Left lung (tissue), 14 donors: ENCODE data around the gene OR10Z1. TPM values are rescaled to one million over a fixed set of nuclear protein-coding genes. Genes with fewer than 3 reads are reported as not detected.

Experiments
- ATAC-seq: fragments of 200-7000 bp; cut with Tn5 transposase; one replicate; pipeline ENCODE4 v1.9.1; 2020; ENCODE audit warnings: moderate library complexity
- DNase-seq, 4 donors: peaks; one replicate each; pipeline ENCODE4 v3.0.0-alpha.2; 2013 to 2020
- H3K27ac ChIP-seq, 2 donors: fragments of 200-600 bp; sonication (generic) in 1 of 2; one replicate each; pipeline versions ENCODE4 v1.5.0 to v1.8.0; 2020 to 2021
- H3K27me3 ChIP-seq, 2 donors: fragments of 200-600 bp; sonication (generic) in 1 of 2; one replicate each; pipeline versions ENCODE4 v1.5.0 to v1.8.0; 2020 to 2021
- H3K36me3 ChIP-seq, 2 donors: fragments of 200-600 bp; sonication (generic) in 1 of 2; one replicate each; pipeline versions ENCODE4 v1.5.0 to v1.8.0; 2020 to 2021
- H3K4me1 ChIP-seq, 2 donors: fragments of 200-600 bp; one replicate each; pipeline ENCODE4 v1.8.0; 2021
- H3K4me3 ChIP-seq, 2 donors: fragments of 200-600 bp; sonication (generic) in 1 of 2; one replicate each; pipeline versions ENCODE4 v1.5.0 to v1.8.0; 2020 to 2021; ENCODE audit warnings: mild to moderate bottlenecking in 1 of 2
- H3K9me3 ChIP-seq, 2 donors: fragments of 200-600 bp; sonication (generic) in 1 of 2; one replicate each; pipeline versions ENCODE4 v1.5.0 to v1.8.0; 2020 to 2021
- intact Hi-C, 2 donors: fragments of 100-400 bp; cut with DNase I; formaldehyde crosslinking; loops; one replicate each; pipeline versions ENCODE4 v1.11.2 to v1.14.2; 2022
- long read RNA-seq, 12 donors: library from polyadenylated mRNA in 2 of 12; unstranded in 2 of 12; transcript quantifications; one replicate each; pipeline ENCODE4 v2.0.0 and lab custom pipeline, GENCODE V29; 2019 to 2026
- polyA plus RNA-seq, 6 donors: library from polyadenylated mRNA; unstranded; fragments of 120-200 nt; gene quantifications; one replicate each; pipeline ENCODE4 v1.2.1, GENCODE V29; 2013; ENCODE audit not compliant: insufficient read length in 6 of 6
- total RNA-seq, 2 donors: library from RNA; stranded (reverse); fragmentation: NEBNext Ultra II Directional; extraction: Animal tissue kit (Norgen Biotek cat#: 25700); gene quantifications; one replicate each; pipeline ENCODE4 v1.2.1, GENCODE V29; 2021
- TF ChIP-seq, protein P1 (sequence below), 2 donors: fragments of 200-600 bp; sonication (generic) in 1 of 2; IDR thresholded peaks; one replicate each; pipeline versions ENCODE4 v1.5.0 to v1.8.0; 2021; ENCODE audit warnings: antibody characterized with exemption in 2 of 2
- donor health status: DM: no; HTN: yes; CAD: no.
- donor health status: DM: no; HTN: no; CAD: no.

OR10Z1 gene, protein sequence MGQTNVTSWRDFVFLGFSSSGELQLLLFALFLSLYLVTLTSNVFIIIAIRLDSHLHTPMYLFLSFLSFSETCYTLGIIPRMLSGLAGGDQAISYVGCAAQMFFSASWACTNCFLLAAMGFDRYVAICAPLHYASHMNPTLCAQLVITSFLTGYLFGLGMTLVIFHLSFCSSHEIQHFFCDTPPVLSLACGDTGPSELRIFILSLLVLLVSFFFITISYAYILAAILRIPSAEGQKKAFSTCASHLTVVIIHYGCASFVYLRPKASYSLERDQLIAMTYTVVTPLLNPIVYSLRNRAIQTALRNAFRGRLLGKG
- not detected for total RNA-seq
- under 1 TPM; 0.17 to 0.38 (median 0.23) TPM for polyA plus RNA-seq
- long read RNA-seq, donor 1 = 0 reads
- long read RNA-seq, donor 2 = 0 reads
- long read RNA-seq, donor 3 = 0 reads
- long read RNA-seq, donor 4 = 0 reads
- long read RNA-seq, donor 5 = 0 reads
- long read RNA-seq, donor 6 = 0 reads
- long read RNA-seq, donor 7 = 0 reads
- long read RNA-seq, donor 8 = 0 reads
- long read RNA-seq, donor 9 = 0 reads
- long read RNA-seq, donor 10 = 0 reads
- long read RNA-seq, donor 11 = 0 reads
- long read RNA-seq, donor 12 = 0 reads

GRCh38 chr1:158604968-158605367 is at the start of gene OR10Z1:
Gene OR10Z1 (plus strand): TSS chr1:158605268. CDS start chr1:158606439, 1,171 bp downstream.
- no peaks in the 10 kb centered on the region for H3K4me1 ChIP-seq
- TF ChIP-seq, protein P1, sequence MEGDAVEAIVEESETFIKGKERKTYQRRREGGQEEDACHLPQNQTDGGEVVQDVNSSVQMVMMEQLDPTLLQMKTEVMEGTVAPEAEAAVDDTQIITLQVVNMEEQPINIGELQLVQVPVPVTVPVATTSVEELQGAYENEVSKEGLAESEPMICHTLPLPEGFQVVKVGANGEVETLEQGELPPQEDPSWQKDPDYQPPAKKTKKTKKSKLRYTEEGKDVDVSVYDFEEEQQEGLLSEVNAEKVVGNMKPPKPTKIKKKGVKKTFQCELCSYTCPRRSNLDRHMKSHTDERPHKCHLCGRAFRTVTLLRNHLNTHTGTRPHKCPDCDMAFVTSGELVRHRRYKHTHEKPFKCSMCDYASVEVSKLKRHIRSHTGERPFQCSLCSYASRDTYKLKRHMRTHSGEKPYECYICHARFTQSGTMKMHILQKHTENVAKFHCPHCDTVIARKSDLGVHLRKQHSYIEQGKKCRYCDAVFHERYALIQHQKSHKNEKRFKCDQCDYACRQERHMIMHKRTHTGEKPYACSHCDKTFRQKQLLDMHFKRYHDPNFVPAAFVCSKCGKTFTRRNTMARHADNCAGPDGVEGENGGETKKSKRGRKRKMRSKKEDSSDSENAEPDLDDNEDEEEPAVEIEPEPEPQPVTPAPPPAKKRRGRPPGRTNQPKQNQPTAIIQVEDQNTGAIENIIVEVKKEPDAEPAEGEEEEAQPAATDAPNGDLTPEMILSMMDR (IDR thresholded peaks at IDR 0.05) = no peak
- H3K9me3 ChIP-seq = no peaks in the 10 kb centered on the region
- H3K36me3 ChIP-seq = no peaks in the 10 kb centered on the region
- no peak within 1 kb of the TSS for H3K27ac ChIP-seq
- intact Hi-C loops = no loop called here
- ATAC-seq = no peak
- DNase-seq = no peak
- H3K4me3 ChIP-seq = no peak within 1 kb of the TSS
- H3K27me3 ChIP-seq = no peaks in the 10 kb centered on the region

GRCh38 chr1:158559696-158560095 is 45.4 kb upstream of the OR10Z1 start:
- H3K4me1 ChIP-seq = peaks cover 0 to 10% of the 10 kb centered on the region in 2 donors
- H3K9me3 ChIP-seq = no peaks in the 10 kb centered on the region
- no peaks in the 10 kb centered on the region for H3K27me3 ChIP-seq
- DNase-seq = no peak
- no peak for ATAC-seq
- no peak overlapping the region for H3K4me3 ChIP-seq
- TF ChIP-seq, protein P1 (IDR thresholded peaks at IDR 0.05) = no peak
- H3K27ac ChIP-seq = no peak overlapping the region
- intact Hi-C loops = no loop called here
- H3K36me3 ChIP-seq = no peaks in the 10 kb centered on the region

DNA sequence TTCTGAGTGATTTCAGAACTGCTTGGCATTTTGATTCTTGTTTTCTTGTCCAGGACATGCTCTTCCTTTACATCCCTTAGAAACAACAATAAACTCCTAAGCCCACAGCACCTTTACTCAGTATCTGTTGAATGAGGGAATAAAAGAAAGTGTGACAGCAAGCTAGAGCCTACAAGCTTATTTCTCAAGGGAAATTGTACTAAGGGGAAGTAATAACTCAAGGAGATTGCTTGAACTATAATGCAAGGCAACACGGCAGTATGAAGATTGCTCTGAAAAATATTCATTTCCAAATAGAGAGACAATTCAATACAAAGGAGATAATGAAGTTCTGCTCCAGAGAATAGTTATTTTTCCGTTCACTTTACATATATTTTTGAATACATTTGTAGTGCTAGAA is 41.2 kb upstream of the OR10Z1 start:
- Histone ChIP-seq H3K27ac (peak overlapping the region in 1 of 2 donors; percentile 70), H3K4me1 (peaks cover 0 to 10% of the 10 kb centered on the region in 2 donors), H3K9me3 (no peaks in the 10 kb centered on the region), H3K4me3 (no peak overlapping the region), H3K36me3 (no peaks in the 10 kb centered on the region), H3K27me3 (no peaks in the 10 kb centered on the region)
- TF ChIP-seq, protein P1 (IDR thresholded peaks at IDR 0.05) = no peak
- intact Hi-C loops = no loop called here
- ATAC-seq (no peak), DNase-seq (no peak)

DNA sequence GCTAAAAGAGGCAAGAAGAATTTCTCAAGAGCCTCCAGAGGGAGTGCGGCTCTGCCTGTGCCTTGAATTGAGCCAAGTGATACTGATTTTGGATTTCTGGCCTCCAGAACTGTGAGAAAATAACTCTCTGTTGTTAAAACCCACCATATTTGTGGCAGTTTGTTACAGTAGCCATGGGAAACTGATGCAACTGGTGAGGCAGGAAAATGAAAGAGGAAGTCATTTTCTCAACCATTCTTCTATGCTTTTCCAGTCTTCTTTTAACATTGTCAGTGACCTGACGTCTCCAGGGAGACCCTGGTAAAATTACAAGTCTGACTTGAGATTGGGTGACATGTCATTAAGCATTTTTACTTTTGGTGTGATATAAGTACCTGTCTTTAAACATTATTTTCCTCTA is 40.5 kb upstream of the OR10Z1 start:
- Histone ChIP-seq H3K36me3 (no peaks in the 10 kb centered on the region), H3K4me1 (peaks cover 0 to 10% of the 10 kb centered on the region in 2 donors), H3K4me3 (no peak overlapping the region), H3K27ac (peak overlapping the region in 1 of 2 donors; percentile 70), H3K27me3 (no peaks in the 10 kb centered on the region), H3K9me3 (no peaks in the 10 kb centered on the region)
- ATAC-seq (no peak), DNase-seq (no peak)
- TF ChIP-seq, protein P1 (IDR thresholded peaks at IDR 0.05) = no peak
- intact Hi-C loops = no loop called here

DNA sequence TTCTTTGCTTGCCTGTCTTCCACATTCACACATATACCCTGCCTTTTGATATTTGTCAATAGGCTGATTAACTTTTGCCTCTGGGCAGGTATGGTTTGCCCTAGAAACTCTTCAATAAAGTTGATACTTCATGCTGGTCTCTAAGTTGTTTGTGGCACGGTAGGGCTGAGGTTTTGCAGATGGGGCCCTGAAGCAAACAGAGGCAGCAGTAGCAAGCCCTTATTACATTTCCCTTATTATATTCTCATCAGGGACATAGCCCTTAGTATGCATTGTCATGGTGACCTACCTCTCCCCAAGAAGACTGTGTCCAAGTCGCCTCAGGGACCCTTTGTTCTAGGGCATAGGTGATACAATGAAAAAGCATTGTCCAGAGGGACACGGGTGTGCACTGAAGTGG is 34.6 kb upstream of the OR10Z1 start, which contains the start of gene OR6P1:
TSS of gene OR6P1 (minus strand) at position 101 of the 400 bp plus-strand sequence. CDS start 6,976 bp downstream, outside the sequence.
- intact Hi-C loops = no loop called here
- H3K4me1 ChIP-seq = no peaks in the 10 kb centered on the region
- ATAC-seq = no peak
- TF ChIP-seq, protein P1 (IDR thresholded peaks at IDR 0.05) = no peak
- H3K27me3 ChIP-seq = no peaks in the 10 kb centered on the region
- no peak for DNase-seq
- no peak within 1 kb of the TSS for H3K27ac ChIP-seq
- no peaks in the 10 kb centered on the region for H3K9me3 ChIP-seq
- no peaks in the 10 kb centered on the region for H3K36me3 ChIP-seq
- no peak within 1 kb of the TSS for H3K4me3 ChIP-seq
